GM19395 (cell line): ENCODE results near the gene ADGRD1.

Source experiments
- ATAC-seq: cut with Tn5 transposase; IDR thresholded peaks from one replicate; pipeline ENCODE4 v1.9.1; 2021; ENCODE audit warnings: mild to moderate bottlenecking, moderate library complexity; ENCODE audit not compliant: unreplicated experiment

Gene ADGRD1

DNA sequence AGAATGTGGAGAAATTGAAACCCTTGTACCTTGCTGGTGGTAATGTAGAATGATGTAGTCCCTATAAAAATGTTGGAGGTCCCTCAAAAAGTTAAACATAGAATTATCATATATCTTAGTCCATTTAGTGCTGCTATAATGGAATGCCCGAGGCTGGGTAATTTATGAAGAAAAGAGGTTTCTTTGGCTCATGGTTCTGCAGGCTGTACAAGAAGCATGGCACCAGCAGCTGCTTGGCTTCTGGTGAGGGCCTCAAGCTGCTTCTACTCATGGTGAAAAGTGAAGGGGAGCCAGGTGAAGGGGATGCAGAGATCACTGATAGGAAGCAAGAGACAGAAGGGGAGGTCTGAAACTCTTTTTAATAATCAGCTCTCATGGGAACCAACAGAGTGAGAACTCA lies 233.9 kb downstream of the ADGRD1 start:
- ATAC-seq = no peak

DNA sequence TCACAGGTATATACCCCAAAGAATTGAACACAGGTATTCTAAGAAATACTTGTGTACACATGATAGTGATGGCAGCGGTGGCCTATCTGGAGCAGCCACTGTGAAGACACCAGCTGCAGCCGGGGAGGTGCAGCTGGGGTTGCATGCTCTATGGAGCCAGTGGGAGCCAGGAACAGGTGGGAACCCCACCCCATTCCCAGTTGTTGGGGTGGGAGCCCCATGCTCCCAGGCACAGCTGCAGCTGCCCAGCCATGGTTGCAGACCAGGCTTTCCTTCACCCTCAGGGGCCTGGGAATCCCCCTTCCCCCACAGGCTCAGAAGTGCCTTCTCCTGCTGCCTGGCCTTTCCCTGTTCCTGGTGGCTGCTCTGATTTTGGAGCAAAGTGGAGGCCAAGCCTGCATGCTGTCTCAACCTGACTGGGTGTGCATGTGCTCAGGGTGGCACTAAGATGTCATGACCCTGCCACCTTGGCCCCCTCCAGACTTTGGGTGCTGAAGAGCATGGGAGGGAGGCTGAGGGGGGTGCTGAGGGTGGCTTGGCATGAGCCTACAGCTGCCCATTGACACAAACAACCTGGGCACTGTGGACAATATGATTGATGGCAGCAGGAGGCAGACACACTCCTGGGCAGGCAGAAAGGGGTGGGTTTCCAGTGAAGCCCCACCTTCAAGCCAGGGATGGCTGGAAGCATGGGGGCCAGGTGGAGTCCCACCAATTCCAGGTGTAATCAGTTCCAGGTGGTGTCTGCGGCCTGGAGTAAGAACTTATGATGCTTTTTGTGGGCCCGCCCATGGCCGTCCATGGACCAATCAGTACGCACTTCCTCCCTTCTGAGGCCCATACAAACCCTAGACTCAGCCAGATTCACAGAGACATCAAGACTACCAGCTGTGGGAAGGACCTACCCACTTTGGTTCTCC lies 234.7 kb downstream of the ADGRD1 start:
- ATAC-seq = no peak

DNA sequence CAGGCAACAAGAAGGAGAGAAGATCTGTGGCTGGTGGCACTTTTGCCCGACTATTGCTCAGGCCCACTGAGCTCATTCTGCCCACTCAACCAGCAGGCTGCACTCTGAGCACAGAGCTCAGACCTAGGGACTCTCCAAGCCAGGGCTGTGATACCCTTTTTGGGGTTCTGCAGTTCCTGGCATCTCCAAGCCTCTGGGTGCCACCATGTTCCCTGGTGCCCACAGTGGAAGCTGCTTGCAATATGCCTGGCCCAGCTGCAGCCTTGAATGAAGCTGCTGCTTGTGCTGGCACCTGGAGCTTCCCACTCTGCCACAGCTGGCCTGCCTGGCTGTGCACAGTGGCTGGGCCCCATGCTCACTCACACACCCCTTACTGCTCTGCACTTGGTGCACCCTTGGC lies 236.1 kb downstream of the ADGRD1 start:
- no peak for ATAC-seq

DNA sequence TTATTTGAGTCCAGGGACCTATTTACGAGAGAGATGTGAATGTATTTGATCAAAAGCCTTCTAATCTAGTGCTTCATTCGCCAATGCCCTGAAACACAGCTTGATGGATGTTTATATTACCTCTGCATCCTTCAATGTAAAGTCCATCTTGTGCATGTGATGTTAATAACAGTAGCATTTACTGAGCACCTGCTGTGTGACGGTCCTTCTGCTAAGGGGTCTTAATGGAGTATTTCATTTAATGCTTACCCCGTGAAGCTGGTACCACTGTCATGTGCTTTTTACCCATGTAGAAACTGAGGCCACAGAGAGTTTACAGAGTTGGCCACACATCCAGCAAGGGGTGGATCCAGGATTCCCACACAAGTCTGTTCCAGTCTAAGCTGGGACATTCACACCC lies 237.3 kb downstream of the ADGRD1 start:
- ATAC-seq = no peak
